HG03342 (cell line): ENCODE measurements around the gene MAGEA10.
"Not testable (repeated sequence)": the region's sequence is repeated elsewhere in the genome, so short reads cannot be mapped to it uniquely, and the experiment has no call there.

Source experiments
- ATAC-seq: cut with Tn5 transposase; IDR thresholded peaks from one replicate; pipeline ENCODE4 v1.9.1; 2021; ENCODE audit warnings: mild to moderate bottlenecking, moderate library complexity; ENCODE audit not compliant: unreplicated experiment

The MAGEA10 gene

DNA sequence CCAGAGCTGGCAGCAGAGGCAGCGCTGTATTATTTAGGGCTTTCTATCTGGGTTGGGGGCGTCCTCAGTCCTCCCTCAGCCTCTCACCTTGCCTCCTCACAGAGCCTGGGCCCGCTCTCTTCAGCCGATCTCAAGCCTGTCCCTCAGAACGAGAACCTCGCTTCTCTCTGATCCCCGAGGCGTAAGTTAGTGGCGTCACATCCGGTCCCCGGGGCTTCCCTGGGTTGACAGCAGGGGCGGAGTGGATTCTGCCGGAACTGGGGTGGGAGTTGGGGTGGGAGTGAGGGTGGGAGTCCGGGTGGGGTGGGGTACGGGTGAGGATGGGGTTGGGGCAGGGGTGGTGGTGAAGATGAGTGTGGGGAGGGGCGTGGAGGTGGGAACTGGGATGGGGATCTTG, at the start of gene MAGEA10:
Gene MAGEA10 (minus strand): TSS at position 190 of the 397 bp plus-strand sequence. CDS start 2,957 bp downstream, outside the sequence.
- no peak for ATAC-seq

DNA sequence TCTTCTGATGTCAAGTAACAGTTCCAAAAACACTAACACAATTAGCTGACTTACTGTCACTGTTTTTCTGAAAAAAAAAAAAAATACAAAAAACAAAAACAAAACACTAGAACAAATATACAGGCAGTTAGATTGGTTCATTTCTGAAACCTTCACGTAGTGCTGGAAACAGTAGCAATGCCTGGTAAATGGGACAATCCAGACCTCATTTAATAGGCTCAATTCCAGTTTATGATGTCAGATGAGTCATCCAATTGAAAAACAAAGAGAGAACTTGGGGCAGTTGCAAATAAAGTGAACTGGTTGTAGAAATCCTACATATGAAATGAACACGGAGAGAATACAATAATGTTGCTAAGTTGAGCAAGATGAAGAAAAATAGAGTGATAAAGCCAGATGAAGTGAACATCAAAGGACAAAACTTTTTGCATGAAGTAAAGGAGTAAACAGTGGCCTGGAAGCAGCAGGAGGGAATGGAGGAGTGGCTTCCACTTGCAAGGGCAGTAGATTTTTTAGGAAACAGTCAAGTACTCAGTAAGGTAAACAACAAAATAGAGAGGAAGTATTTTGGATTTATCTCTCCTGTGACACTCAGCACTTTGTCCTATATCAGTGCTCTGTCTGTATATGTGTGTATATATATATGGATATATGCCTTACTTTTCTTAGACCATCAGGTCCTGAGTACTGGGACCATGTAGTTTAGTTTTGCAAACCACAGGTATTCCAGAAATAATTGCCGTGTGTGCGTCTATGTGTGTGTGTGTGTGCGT, 39.3 kb upstream of the MAGEA10 start:
- ATAC-seq, result no peak

- no peak for ATAC-seq
Measured at GRCh38 chrX:152177052-152177451, 38.7 kb upstream of the MAGEA10 start.

DNA sequence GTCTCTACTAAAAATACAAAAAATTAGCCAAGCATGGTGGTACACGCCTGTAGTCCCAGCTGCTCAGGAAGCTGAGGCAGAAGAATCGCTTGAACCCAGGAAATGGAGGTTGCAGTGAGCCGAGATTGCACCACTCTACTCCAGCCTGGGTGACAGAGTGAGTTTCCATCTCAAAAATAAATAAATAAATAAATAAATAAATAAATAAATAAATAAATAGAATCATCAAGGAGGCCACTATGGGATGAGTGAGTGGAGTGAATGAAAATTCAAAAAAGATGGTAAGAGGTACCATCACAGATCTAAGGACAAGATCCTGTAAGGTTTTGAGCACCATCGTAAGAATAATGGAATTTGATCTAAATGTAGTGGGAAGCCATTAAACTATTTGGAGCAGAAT, 37.5 kb upstream of the MAGEA10 start:
- not testable (repeated sequence) for ATAC-seq

DNA sequence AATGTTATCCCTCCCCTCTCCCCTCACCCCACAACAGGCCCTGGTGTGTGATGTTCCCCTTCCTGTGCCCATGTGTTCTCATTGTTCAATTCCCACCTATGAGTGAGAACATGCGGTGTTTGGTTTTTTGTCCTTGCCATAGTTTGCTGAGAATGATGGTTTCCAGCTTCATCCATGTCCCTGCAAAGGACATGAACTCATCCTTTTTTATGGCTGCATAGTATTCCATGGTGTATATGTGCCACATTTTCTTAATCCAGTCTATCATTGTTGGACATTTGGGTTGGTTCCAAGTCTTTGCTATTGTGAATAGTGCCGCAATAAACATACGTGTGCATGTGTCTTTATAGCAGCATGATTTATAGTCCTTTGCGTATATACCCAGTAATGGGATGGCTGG, 35.5 kb upstream of the MAGEA10 start:
- not testable (repeated sequence) for ATAC-seq

- no peak for ATAC-seq
Measured at GRCh38 chrX:152170621-152171020, 32.2 kb upstream of the MAGEA10 start.

DNA sequence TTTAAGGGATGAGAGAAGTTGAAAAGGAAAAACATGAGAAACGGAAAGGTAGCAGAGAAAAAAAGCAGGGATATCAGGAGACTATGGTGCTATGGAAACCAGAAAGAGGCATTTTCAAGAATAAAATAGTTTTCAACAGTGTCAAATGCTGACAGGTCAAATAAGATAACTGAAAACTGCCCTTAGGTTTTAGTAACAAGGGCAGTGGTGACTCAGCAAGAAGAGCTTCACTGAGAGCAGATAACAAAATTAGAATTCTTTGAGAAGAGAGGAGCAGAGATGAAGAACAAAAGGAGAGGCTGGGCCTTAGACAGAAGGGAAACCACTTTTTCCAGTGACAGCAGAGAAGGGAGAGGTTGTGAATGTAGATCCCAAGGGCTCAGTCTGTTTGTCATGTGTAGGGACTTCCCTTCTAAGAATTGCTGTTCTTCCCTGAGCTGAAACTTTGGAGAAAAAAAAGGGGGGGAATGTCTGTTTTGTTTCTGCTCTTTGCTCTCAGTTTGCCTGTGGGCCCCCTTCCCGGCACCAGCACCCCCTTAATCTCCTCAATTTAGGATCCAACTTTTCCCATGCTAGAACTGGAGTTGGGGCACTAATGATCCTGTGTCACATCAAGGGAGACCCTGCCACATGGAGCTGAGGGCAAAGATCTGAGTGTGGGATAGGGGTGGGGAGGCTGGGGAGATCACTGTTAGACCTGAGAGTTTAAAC, 26.8 kb upstream of the MAGEA10 start:
- no peak for ATAC-seq

- ATAC-seq, result no peak
Measured at GRCh38 chrX:152157042-152157441, 18.7 kb upstream of the MAGEA10 start.

- no peak for ATAC-seq
Measured at GRCh38 chrX:152155766-152156310, 17.5 kb upstream of the MAGEA10 start.

- no peak for ATAC-seq
Measured at GRCh38 chrX:152154050-152154449, 15.7 kb upstream of the MAGEA10 start.

DNA sequence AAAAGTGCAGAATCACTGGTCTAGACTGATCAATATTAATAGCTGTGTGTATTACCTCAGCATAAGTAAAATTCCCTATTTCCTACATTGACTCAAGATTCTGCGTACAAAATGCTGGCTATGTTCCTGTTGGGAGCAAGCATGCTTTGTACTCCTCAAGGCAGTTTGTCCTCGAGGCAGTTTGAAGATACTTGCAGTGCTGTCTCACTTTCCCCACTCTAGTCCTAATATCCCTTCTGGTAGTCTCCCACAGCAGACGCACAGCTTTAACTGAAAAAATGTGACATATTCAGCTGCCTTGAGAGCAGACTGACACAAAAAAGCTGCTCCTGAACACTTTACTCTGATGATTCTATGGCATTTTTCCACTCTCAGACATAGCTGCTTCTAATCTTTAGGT, 12.9 kb upstream of the MAGEA10 start:
- no peak for ATAC-seq

- no peak for ATAC-seq
Measured at GRCh38 chrX:152149648-152150047, 11.3 kb upstream of the MAGEA10 start.

- no peak for ATAC-seq
Measured at GRCh38 chrX:152139589-152139988, 1.2 kb upstream of the MAGEA10 start.

DNA sequence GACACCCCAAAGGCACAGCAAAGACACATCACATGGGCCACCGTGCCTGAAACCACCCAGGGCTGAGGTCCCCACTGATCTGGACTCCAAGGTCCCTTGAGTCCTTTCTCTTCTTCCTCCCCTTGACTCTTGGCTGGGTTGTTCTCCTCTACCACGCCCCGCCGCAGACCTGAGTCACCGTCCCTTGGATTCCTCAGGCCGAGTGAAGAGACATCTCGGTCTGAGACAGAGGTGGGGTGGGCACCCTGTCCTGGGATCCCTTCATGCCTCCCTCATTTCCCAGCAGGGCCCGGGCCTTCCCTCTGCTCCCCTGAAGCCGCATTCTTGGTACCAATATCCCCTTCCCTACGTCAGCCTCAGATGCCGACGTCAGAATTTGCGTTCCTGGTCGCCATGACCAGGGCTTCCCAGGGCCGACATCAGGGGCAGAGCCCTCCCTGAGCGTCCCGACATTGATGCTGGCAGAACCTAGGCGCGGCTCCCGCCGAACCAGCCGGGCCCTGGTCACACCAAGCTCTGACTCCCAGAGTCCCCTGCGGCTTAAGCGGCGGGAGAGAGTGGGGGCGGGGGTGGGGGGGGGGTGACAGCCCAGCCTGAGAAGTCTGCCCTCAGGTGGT, 498 bp downstream of the MAGEA10 start:
- no peak for ATAC-seq

DNA sequence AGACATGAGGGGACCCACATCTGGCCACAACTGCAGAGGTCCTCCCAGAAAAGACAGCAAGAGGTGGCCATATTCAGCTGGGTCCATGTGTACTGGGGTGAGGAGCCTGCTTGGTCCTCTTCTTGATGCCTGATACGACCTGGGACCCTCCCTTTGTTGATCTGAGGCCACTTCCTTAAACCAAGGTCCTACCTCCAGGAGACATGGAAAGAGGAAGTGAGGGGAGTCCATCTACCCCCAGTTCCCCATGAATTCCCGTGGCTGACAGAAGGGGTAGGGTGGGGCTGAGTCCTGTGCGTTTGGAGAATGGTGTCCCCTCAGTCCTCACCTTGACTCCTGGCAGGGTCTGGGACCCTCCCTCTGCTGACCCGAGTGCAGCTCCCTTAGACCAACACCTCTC, 2.1 kb downstream of the MAGEA10 start:
- ATAC-seq, result no peak

GRCh38 chrX:152131525-152131924, 6.9 kb downstream of the MAGEA10 start:
- ATAC-seq, result no peak

DNA sequence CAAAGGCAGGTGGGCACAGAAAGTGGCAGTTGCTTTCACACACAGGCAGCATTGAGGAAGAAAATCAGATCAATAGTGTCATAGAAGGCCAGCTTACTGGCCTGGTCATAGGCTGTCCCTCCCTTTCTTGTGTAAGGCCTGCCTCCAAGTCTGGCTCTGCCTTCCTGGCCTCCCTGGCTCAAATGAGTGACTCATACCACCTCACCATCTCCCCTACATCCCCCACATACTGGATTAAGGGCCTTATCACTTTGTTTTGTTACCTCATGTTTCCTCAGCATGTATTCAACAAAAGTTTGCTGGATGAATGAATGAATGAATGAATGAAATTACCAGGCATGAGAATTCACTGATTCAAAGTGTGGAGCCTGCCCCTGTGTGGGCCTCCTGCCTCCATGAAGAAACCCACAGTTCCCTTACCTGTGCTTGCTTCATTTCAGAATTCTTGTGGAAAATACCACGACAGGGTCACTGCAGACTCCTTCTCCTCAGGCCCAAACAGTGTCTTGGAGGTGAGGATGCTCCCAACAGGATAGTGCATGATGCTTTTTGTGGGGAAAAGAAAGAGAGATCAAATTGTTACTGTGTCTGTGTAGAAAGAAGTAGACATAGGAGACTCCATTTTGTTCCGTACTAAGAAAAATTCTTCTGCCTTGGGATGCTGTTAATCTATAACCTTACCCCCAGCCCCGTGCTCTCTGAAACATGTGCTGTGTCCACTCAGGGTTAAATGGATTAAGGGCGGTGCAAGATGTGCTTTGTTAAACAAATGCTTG, 9.1 kb downstream of the MAGEA10 start:
- ATAC-seq, result not testable (repeated sequence)

GRCh38 chrX:152117305-152117704, 21.1 kb downstream of the MAGEA10 start:
- ATAC-seq, result no peak

DNA sequence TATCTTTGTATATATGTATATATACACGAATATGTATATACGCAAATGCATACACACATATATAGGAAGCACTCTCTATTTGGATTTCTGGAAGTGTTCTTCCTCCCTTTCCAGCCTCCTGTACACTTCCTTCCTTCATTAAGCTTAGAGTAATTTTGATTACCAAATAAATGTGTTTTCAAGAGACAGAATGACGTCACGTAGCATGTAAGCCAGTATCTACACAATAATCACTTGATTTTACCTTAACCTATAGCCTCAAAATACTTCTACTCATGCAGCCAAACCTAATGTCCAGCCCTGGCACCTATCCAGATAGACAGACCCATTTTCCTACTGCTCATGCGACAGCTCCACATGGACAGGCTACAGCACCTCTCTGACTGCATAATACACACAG, 29.9 kb downstream of the MAGEA10 start:
- no peak for ATAC-seq

DNA sequence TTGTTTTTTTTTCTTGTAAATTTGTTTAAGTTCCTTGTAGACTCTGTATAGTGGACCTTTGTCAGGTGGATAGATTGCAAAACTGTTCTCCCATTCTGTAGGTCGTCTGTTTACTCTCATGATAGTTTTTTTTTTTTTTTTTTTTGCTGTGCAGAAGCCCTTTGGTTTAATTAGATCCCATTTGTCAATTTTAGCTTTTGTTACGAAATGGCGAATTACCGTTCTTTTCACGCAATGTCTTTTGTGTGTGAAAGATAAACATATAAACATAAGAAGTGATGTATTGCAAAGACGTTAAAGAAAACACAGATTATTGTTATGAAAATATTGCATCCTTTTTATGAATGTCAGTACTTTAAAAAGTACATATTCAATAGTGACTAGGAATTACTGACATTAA, 34.5 kb downstream of the MAGEA10 start:
- ATAC-seq, result no peak

GRCh38 chrX:152086141-152086540, 52.2 kb downstream of the MAGEA10 start:
- ATAC-seq, result no peak
